SK-N-SH (cell line): ENCODE measurements around the gene ANKRD44. TPM values are rescaled to one million over a fixed set of nuclear protein-coding genes. Genes with fewer than 3 reads are reported as not detected.

Source experiments
- CTCF ChIA-PET: fragments of 300-600, 350-600 bp; formaldehyde crosslinking; extraction: SDS; loops from one replicate; lab custom pipeline; 2021; lab: Yijun Ruan, JAX
- POLR2A ChIA-PET: fragments of 350-600 bp; sonication (Branson Sonifier 250); formaldehyde crosslinking; extraction: SDS; loops from one replicate; lab custom pipeline; 2020; ENCODE audit warnings: antibody characterized with exemption, inconsistent platforms; lab: Yijun Ruan, JAX
- DNase-seq: peaks from one replicate; pipeline ENCODE4 v3.0.0; 2012
- H2AFZ ChIP-seq: fragments of 200-600 bp; sonication (generic); 2 replicates; pipeline ENCODE4 v1.8.1; 2016; ENCODE audit warnings: antibody characterized with exemption, mild to moderate bottlenecking, low read depth
- H3F3A ChIP-seq: fragments of 200-600 bp; sonication (generic); replicated peaks from 2 replicates; pipeline ENCODE3; 2016; ENCODE audit warnings: antibody characterized with exemption, mild to moderate bottlenecking; ENCODE audit not compliant: insufficient read depth
- H3K27ac ChIP-seq, 2 experiments: fragments of 200-500 bp in 1 of 2; fragments of 200-600 bp in 1 of 2; sonication (Bioruptor generic) in 1 of 2; sonication (generic), shearing (Covaris generic) in 1 of 2; 2 replicates each; pipeline versions ENCODE4 v1.5.1 to v1.6.1; 2014 to 2016; ENCODE audit warnings: low read depth in 2 of 2, inconsistent platforms in 1 of 2, low read length in 1 of 2, mild to moderate bottlenecking in 1 of 2, mixed read lengths in 1 of 2
- H3K27me3 ChIP-seq: fragments of 200-600 bp; sonication (generic), shearing (Covaris generic); 2 replicates; pipeline ENCODE4 v1.6.1; 2016; ENCODE audit warnings: mixed run types; ENCODE audit not compliant: insufficient read depth
- H3K36me3 ChIP-seq, 2 experiments: fragments of 200-500 bp in 1 of 2; fragments of 200-600 bp in 1 of 2; sonication (Bioruptor generic) in 1 of 2; sonication (generic) in 1 of 2; replicated peaks in 1 of 2; 2 replicates each; pipeline versions ENCODE3 to v1.5.1; 2014 to 2016; ENCODE audit warnings: low read length in 1 of 2, mild to moderate bottlenecking in 1 of 2; ENCODE audit not compliant: insufficient read depth in 2 of 2, control insufficient read depth in 1 of 2
- H3K4me1 ChIP-seq, 2 experiments: fragments of 200-500 bp in 1 of 2; fragments of 200-600 bp in 1 of 2; sonication (Bioruptor generic) in 1 of 2; sonication (generic), shearing (Covaris generic) in 1 of 2; 2 replicates each; pipeline versions ENCODE4 v1.5.1 to v1.6.1; 2014 to 2016; ENCODE audit warnings: low read depth in 1 of 2, low read length in 1 of 2, mixed run types in 1 of 2; ENCODE audit not compliant: insufficient read depth in 2 of 2, control insufficient read depth in 1 of 2
- H3K4me2 ChIP-seq: fragments of 200-600 bp; sonication (generic), shearing (Covaris generic); 2 replicates; pipeline ENCODE4 v1.6.1; 2017; ENCODE audit warnings: mixed run types
- H3K4me3 ChIP-seq, 2 experiments: fragments of 200-500 bp in 1 of 2; fragments of 200-600 bp in 1 of 2; sonication (Bioruptor generic) in 1 of 2; sonication (generic), shearing (Covaris generic) in 1 of 2; 2 replicates each; pipeline versions ENCODE4 v1.5.1 to v1.8.1; 2014 to 2016; ENCODE audit warnings: low read depth in 2 of 2, inconsistent platforms in 1 of 2, low read length in 1 of 2, mild to moderate bottlenecking in 1 of 2, mixed read lengths in 1 of 2, moderate library complexity in 1 of 2
- H3K79me2 ChIP-seq: fragments of 200-600 bp; sonication (generic); 2 replicates; pipeline ENCODE4 v1.8.1; 2017; ENCODE audit warnings: mild to moderate bottlenecking; ENCODE audit not compliant: insufficient read depth
- H3K9ac ChIP-seq: fragments of 200-600 bp; sonication (generic); 2 replicates; pipeline ENCODE4 v1.6.1; 2017; ENCODE audit warnings: mixed run types
- H3K9me2 ChIP-seq: fragments of 200-600 bp; sonication (generic); 2 replicates; pipeline ENCODE4 v1.6.1; 2017; ENCODE audit warnings: mixed run types
- H3K9me3 ChIP-seq: fragments of 200-600 bp; sonication (generic); 2 replicates; pipeline ENCODE4 v1.6.1; 2017; ENCODE audit warnings: mixed run types, mild to moderate bottlenecking, moderate library complexity
- H4K20me1 ChIP-seq: fragments of 200-600 bp; sonication (generic); 2 replicates; pipeline ENCODE4 v1.6.1; 2017; ENCODE audit warnings: mild to moderate bottlenecking, mixed run types; ENCODE audit not compliant: insufficient read depth
- CHD2 ChIP-seq: fragments of 150-350 bp; IDR thresholded peaks from 2 replicates; pipeline ENCODE4 v1.6.1; 2018; ENCODE audit warnings: low read length; ENCODE audit not compliant: partially characterized antibody
- CTCF ChIP-seq: fragments of 200-600 bp; sonication (generic); IDR thresholded peaks from 2 replicates; pipeline ENCODE4 v1.6.1; 2017; ENCODE audit warnings: antibody characterized with exemption, mild to moderate bottlenecking, moderate library complexity
- EP300 ChIP-seq, 2 experiments: IDR thresholded peaks; 2 replicates each; pipeline versions ENCODE4 v1.4.0 to v1.6.1; 2012; ENCODE audit warnings: borderline replicate concordance in 1 of 2, low read depth in 1 of 2, low read length in 1 of 2
- FOSL2 ChIP-seq: IDR thresholded peaks from 2 replicates; pipeline ENCODE4 v1.4.0; 2012; ENCODE audit warnings: low read depth, mild to moderate bottlenecking, moderate library complexity, borderline replicate concordance
- JUND ChIP-seq: IDR thresholded peaks from 2 replicates; pipeline ENCODE4 v1.4.0; 2012
- MAX ChIP-seq: IDR thresholded peaks from 2 replicates; pipeline ENCODE4 v1.4.0; 2012; ENCODE audit warnings: low read depth
- MEF2A ChIP-seq: IDR thresholded peaks from 2 replicates; pipeline ENCODE4 v1.4.0; 2012; ENCODE audit warnings: low read depth, borderline replicate concordance
- MXI1 ChIP-seq: IDR thresholded peaks from 2 replicates; pipeline ENCODE4 v1.6.1; 2012; ENCODE audit warnings: mild to moderate bottlenecking, low read depth, low read length, improper control_type of control experiment
- NFIC ChIP-seq: IDR thresholded peaks from 2 replicates; pipeline ENCODE4 v1.4.0; 2012; ENCODE audit warnings: borderline replicate concordance
- POLR2AphosphoS5 ChIP-seq: IDR thresholded peaks from 2 replicates; pipeline ENCODE4 v1.6.1; 2012; ENCODE audit warnings: low read depth, low read length
- RAD21 ChIP-seq: IDR thresholded peaks from 2 replicates; pipeline ENCODE4 v1.6.1; 2012; ENCODE audit warnings: mild to moderate bottlenecking, low read length
- REST ChIP-seq: IDR thresholded peaks from 2 replicates; pipeline ENCODE4 v1.6.1; 2012; ENCODE audit warnings: mild to moderate bottlenecking, low read depth, low read length, moderate library complexity
- SIN3A ChIP-seq: IDR thresholded peaks from 2 replicates; pipeline ENCODE4 v1.6.1; 2012; ENCODE audit warnings: low read depth, mild to moderate bottlenecking, low read length, moderate library complexity, borderline replicate concordance
- SMC3 ChIP-seq: IDR thresholded peaks from 2 replicates; pipeline ENCODE4 v1.6.1; 2012; ENCODE audit warnings: low read depth, low read length, improper control_type of control experiment
- TAF1 ChIP-seq: IDR thresholded peaks from 2 replicates; pipeline ENCODE4 v1.6.1; 2012; ENCODE audit warnings: low read depth, mild to moderate bottlenecking, low read length, moderate library complexity, borderline replicate concordance
- TEAD4 ChIP-seq: IDR thresholded peaks from 2 replicates; pipeline ENCODE4 v1.4.0; 2012; ENCODE audit warnings: mild to moderate bottlenecking, borderline replicate concordance; ENCODE audit not compliant: insufficient read depth
- USF1 ChIP-seq: IDR thresholded peaks from 2 replicates; pipeline ENCODE4 v1.4.0; 2012; ENCODE audit warnings: low read depth, borderline replicate concordance
- WGBS: methylation state at CpG from one replicate; pipeline ENCODE4 v1.1.6; 2017; ENCODE audit warnings: low lambda C conversion rate; 5-methylcytosine and 5-hydroxymethylcytosine counted together
- polyA plus RNA-seq, 3 experiments: library from polyadenylated mRNA; depleted of rRNA; stranded (reverse); fragments of >200 nt; gene quantifications; 2 replicates each; pipeline ENCODE4 v1.2.3, GENCODE V29; 2012

Gene ANKRD44
- polyA plus RNA-seq, 1 of the 3 experiments (the other 2 are of a cell fraction) = 12.5 TPM

GRCh38 chr2:197170208-197170607 is 140.4 kb downstream of the ANKRD44 start:
- Histone ChIP-seq H3K27me3 (no peaks in the 10 kb centered on the region), H3K4me2 (no peak overlapping the region), H3K9me2 (no peaks in the 10 kb centered on the region), H3K4me3 (no peak overlapping the region), H3K9ac (no peak overlapping the region), H3F3A (no peaks in the 10 kb centered on the region)
- WGBS = 85% methylated on average over 1 of the region's 1 CpG
- TF ChIP-seq EP300 (IDR thresholded peaks at IDR 0.05; ENCODE audit: borderline replicate concordance in 1 of 2, low read depth in 1 of 2, low read length in 1 of 2) (no peak), USF1 (no peak), POLR2AphosphoS5 (no peak), MAX (no peak), TEAD4 (no peak), TAF1 (no peak), MEF2A (no peak), SIN3A (no peak), FOSL2 (no peak), SMC3 (no peak), CTCF (no peak), MXI1 (no peak), NFIC (no peak), RAD21 (no peak), REST (no peak), JUND (no peak), CHD2 (no peak)
- TF ChIP-seq, all 33 proteins: peak for 0
- no peak for DNase-seq
- Histone ChIP-seq H3K9me3 (no peaks in the 10 kb centered on the region), H3K79me2 (no peaks in the 10 kb centered on the region), H3K36me3 (no peaks in the 10 kb centered on the region), H3K4me1 (peaks cover 5 to 18% of the 10 kb centered on the region in 2 experiments; a peak in 3 of 4 replicates), H4K20me1 (no peaks in the 10 kb centered on the region), H2AFZ (no peak overlapping the region), H3K27ac (peak overlapping the region in 1 of 2 experiments; percentile 39; a peak in 2 of 4 replicates)
- POLR2A ChIA-PET = no interaction called here
- CTCF ChIA-PET = interaction anchor here (0.7 to 6.4 kb wide), 5 partner anchors 10 to 94 kb away, joined by 3 to 55 read pairs (median 4); no protein-coding TSS in a partner anchor
